ENCODE measurements around the gene PRR15. TPM values are rescaled to one million over a fixed set of nuclear protein-coding genes. Genes with fewer than 3 reads are reported as not detected.
A peak's percentile ranks its signal among the peaks of the same experiment; 100 is the strongest.

PRR15 gene
- total RNA-seq, 1 donor from 2014 or later: not detected

DNA sequence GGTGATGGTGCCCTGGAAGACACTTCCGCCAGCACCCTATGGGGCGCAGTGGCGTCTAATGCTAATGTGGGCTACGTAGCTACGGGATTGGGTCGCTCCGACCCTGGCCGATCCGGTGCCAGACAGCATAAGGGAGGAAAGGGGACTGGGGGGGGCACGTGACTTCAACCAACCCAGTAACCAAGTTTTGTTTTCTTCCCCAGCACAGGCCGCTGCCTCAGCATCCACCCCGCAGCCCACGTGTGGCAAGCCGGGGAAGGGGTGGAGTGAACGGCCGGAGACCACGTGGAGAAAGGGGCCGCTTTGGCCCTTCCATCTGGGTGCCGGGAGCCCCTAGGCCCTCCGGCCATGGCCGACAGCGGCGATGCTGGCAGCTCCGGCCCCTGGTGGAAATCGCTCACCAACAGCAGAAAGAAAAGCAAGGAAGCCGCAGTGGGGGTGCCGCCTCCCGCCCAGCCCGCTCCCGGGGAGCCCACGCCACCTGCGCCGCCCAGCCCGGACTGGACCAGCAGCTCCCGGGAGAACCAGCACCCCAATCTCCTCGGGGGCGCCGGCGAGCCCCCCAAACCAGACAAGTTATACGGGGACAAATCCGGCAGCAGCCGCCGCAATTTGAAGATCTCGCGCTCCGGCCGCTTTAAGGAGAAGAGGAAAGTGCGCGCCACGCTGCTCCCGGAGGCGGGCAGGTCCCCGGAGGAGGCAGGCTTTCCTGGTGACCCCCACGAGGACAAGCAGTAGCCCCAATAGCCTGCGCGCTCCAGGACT lies 2.5 kb downstream of the PRR15 start:
- Mint-ChIP-seq H3K9me3 (ENCODE audit: unreplicated experiment) (peaks cover 2% of the 10 kb centered on the region), H3K4me1 (ENCODE audit: low read depth, unreplicated experiment) (peaks cover 4% of the 10 kb centered on the region), H3K27ac (ENCODE audit: unreplicated experiment) (no peak overlapping the region), H3K27me3 (ENCODE audit: unreplicated experiment) (peaks cover 21% of the 10 kb centered on the region), H3K36me3 (ENCODE audit: unreplicated experiment) (no peaks in the 10 kb centered on the region), H3K4me3 (ENCODE audit: unreplicated experiment) (peak overlapping the region; percentile 54)
- peak; percentile 33 for DNase-seq
- TF ChIP-seq, protein P1, sequence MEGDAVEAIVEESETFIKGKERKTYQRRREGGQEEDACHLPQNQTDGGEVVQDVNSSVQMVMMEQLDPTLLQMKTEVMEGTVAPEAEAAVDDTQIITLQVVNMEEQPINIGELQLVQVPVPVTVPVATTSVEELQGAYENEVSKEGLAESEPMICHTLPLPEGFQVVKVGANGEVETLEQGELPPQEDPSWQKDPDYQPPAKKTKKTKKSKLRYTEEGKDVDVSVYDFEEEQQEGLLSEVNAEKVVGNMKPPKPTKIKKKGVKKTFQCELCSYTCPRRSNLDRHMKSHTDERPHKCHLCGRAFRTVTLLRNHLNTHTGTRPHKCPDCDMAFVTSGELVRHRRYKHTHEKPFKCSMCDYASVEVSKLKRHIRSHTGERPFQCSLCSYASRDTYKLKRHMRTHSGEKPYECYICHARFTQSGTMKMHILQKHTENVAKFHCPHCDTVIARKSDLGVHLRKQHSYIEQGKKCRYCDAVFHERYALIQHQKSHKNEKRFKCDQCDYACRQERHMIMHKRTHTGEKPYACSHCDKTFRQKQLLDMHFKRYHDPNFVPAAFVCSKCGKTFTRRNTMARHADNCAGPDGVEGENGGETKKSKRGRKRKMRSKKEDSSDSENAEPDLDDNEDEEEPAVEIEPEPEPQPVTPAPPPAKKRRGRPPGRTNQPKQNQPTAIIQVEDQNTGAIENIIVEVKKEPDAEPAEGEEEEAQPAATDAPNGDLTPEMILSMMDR (IDR thresholded peaks at IDR 0.05; ENCODE audit: partially characterized antibody, unreplicated experiment): no peak

DNA sequence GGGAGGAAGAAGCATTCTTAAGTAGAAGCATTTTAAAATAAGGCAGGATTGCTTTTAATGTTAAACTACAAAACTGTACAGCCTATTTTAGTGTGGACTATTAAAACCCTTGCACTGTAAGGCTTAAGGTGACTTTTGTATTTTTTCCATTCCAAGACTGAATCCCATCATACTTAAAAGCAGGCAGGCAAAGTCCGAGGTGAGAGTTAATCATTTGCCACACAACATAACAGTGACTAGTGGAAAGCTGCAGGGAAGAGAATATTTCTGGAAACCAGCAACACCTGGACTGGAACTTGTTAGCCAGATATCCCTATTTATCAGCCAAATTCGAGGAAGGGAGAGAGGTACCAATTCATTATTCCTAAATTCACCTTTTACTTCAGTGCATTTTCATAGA lies 3.5 kb downstream of the PRR15 start:
- Mint-ChIP-seq H3K36me3 (ENCODE audit: unreplicated experiment) (no peaks in the 10 kb centered on the region), H3K9me3 (ENCODE audit: unreplicated experiment) (peaks cover 2% of the 10 kb centered on the region), H3K27ac (ENCODE audit: unreplicated experiment) (no peak overlapping the region), H3K4me3 (ENCODE audit: unreplicated experiment) (no peak overlapping the region), H3K27me3 (ENCODE audit: unreplicated experiment) (peaks cover 18% of the 10 kb centered on the region), H3K4me1 (ENCODE audit: low read depth, unreplicated experiment) (peaks cover 6% of the 10 kb centered on the region)
- DNase-seq: no peak
- TF ChIP-seq, protein P1 (IDR thresholded peaks at IDR 0.05; ENCODE audit: partially characterized antibody, unreplicated experiment): no peak

DNA sequence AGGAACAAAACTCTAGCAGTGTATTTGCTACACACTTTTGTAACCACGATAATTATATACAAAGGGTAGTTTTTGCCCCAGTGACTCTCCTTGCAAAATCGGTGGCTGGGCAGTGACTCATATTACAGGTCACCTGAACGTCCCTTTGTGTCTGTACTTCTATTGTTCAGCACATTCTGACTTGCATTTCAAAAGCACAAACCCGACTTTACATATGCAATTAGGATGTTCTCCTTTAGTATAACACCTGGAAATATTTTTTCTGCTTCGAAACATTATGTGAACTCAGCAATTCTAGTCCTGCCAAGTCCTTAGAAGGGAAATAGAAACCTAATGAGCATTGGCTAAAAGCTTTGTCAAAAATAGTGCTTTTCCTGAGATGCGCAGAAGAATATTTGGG lies 6.0 kb downstream of the PRR15 start:
- no peak overlapping the region for H3K27ac Mint-ChIP-seq (ENCODE audit: unreplicated experiment)
- no peak overlapping the region for H3K4me3 Mint-ChIP-seq (ENCODE audit: unreplicated experiment)
- no peak for DNase-seq
- H3K4me1 Mint-ChIP-seq (ENCODE audit: low read depth, unreplicated experiment): peaks cover 6% of the 10 kb centered on the region
- TF ChIP-seq, protein P1 (IDR thresholded peaks at IDR 0.05; ENCODE audit: partially characterized antibody, unreplicated experiment): no peak
- H3K9me3 Mint-ChIP-seq (ENCODE audit: unreplicated experiment): peaks cover 2% of the 10 kb centered on the region
- H3K36me3 Mint-ChIP-seq (ENCODE audit: unreplicated experiment): peaks cover 5% of the 10 kb centered on the region
- H3K27me3 Mint-ChIP-seq (ENCODE audit: unreplicated experiment): peaks cover 13% of the 10 kb centered on the region

DNA sequence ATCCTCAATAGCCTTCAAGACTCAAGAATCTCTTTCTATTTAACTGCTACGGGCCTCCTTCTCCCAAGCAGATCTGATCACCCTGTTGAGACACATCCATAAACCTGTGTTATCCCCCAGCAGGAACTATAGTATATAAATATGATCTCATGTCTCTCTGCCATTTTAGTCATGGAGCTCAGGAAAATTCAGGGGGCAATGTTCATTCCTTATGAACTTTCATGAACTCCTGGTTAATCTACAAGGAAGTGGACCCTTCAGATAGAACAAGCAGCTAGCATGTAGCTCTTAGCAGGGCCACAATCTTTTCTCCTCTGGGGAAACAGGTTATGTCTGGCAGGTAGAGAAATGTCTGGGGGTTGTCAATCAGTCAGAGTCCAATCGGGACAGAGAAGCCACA lies 8.9 kb downstream of the PRR15 start:
- Mint-ChIP-seq H3K4me1 (ENCODE audit: low read depth, unreplicated experiment) (peaks cover 1% of the 10 kb centered on the region), H3K27me3 (ENCODE audit: unreplicated experiment) (peaks cover 3% of the 10 kb centered on the region), H3K36me3 (ENCODE audit: unreplicated experiment) (peaks cover 22% of the 10 kb centered on the region), H3K27ac (ENCODE audit: unreplicated experiment) (no peak overlapping the region), H3K4me3 (ENCODE audit: unreplicated experiment) (no peak overlapping the region), H3K9me3 (ENCODE audit: unreplicated experiment) (peaks cover 4% of the 10 kb centered on the region)
- no peak for DNase-seq
- TF ChIP-seq, protein P1 (IDR thresholded peaks at IDR 0.05; ENCODE audit: partially characterized antibody, unreplicated experiment): no peak

DNA sequence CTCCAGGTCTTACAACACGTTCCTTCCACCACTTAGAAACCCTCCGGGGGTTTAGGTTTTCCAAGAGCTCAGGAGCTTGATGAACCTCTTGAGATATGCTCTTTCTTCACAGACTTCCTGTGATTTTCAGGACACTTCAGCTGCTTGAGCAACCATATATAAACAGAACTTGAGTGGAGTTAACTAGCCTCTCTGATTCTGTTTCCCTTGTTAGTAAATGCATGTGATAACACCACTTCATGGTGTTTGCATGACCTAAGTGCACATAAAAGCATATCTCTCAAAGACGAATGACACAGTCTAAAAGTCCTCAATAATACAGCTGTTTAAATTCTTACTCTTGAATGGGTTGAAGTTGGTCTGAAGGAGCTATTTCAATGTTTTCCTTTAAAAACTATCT lies 9.9 kb downstream of the PRR15 start:
- no peak overlapping the region for H3K27ac Mint-ChIP-seq (ENCODE audit: unreplicated experiment)
- DNase-seq: no peak
- peaks cover 26% of the 10 kb centered on the region for H3K36me3 Mint-ChIP-seq (ENCODE audit: unreplicated experiment)
- TF ChIP-seq, protein P1 (IDR thresholded peaks at IDR 0.05; ENCODE audit: partially characterized antibody, unreplicated experiment): no peak
- H3K4me1 Mint-ChIP-seq (ENCODE audit: low read depth, unreplicated experiment): peaks cover 1% of the 10 kb centered on the region
- peaks cover 4% of the 10 kb centered on the region for H3K9me3 Mint-ChIP-seq (ENCODE audit: unreplicated experiment)
- peaks cover 3% of the 10 kb centered on the region for H3K27me3 Mint-ChIP-seq (ENCODE audit: unreplicated experiment)
- no peak overlapping the region for H3K4me3 Mint-ChIP-seq (ENCODE audit: unreplicated experiment)

Measured in glutamatergic neuron (in vitro differentiated cells).